ENCODE data around the gene CYB561A3.

The CYB561A3 gene

DNA sequence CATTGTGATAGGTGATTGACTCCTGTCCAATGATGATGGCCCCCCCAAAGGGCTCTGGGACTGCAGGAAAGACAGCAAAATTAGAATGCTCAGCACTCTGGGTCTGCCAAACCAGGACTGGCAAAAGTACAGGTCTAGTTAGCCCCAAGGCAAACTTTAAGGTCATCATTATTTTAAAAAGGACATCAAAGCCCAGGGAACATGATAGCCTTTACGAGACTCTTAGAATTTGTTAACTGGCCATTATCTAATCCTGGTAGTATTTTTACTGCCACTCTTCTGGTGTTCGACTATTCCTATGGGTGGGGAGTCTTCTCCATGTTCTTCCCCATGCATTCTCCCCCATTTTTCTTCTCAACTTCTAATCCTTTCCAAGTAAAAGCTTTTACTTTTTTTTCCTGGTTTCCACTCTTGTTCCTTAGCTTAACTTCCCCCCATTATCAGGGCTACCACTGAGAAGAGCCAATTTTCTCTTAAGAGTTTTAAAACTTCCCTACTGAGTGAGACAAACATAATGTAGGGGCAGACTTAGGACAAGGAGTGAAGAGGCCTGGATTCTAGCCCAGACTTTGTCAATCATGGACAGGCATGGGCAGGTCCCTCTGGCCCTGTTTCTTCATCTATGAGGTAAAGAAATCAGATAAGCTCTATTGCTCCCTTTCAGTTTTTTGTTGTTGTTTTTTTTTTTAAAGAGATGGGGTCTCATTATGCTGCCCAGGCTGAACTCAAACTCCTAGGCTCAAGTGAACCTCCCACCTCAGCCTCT lies 35.9 kb downstream of the CYB561A3 start:
- DNase-seq (ENCODE audit: low spot score) = no peak

GRCh38 chr11:61315260-61315659 lies 46.4 kb downstream of the CYB561A3 start:
- DNase-seq (ENCODE audit: low spot score) = no peak

DNA sequence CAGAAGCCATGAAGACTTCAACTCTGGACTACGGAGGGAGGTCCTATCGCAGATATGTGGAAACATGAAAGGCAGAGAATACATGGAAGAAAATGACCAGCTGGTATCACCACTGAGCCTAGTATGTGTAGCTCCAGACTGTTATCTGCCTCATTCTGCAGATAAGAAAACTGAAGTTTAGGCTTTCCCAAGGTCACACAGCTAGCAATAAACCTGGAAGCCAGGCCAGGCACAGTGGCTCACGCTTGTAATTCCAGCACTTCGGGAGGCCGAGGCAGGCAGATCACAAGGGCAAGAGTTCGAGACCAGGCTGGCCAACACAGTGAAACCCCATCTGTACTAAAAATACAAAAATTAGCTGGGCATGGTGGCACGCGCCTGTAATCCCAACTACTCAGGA lies 50.9 kb downstream of the CYB561A3 start:
- DNase-seq (ENCODE audit: low spot score) = no peak

- DNase-seq (ENCODE audit: low spot score) = no peak
These were observed 51.9 kb downstream of the CYB561A3 start for GRCh38 chr11:61309739-61310138.

DNA sequence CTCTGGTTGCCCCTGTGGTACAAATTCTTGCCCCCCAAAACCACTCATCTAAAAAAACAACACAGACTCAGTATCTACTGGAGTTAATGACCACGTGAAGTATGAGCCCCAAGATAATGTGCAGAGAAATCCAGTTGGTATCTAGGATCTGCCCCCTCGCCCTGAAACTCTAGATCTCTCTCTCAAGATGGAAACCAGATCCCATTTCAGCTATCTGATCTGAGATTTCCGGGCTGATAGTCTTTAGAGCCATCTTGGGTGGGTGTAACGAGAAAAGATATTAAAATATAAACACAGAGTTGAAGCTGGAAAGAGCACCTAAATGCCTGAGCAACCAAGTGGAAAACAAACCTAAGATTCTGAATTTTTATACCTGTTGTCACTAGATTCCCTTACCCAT lies 52.5 kb downstream of the CYB561A3 start:
- no peak for DNase-seq (ENCODE audit: low spot score)

- DNase-seq (ENCODE audit: low spot score) = no peak
These were observed 54.3 kb downstream of the CYB561A3 start for GRCh38 chr11:61307354-61307753.

DNA sequence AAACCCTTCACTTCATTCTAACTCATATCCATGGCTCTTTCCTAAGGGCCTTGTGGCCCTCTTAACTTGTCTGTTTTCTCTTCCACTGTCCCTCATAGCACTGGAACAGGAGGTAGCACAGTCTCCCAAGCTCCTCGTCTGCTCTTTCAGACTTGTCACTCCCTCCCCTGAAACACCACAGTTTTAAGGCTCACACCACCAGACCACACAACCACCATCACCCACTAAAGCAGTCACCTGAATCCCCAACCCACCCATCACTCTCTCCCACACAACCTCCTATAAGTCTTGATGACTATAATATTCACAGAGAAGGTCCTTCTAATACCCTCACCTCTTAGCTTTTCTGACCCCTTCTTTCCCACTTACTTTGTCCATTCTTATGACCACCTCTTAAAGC lies 55.5 kb downstream of the CYB561A3 start:
- DNase-seq (ENCODE audit: low spot score) = no peak

- no peak for DNase-seq (ENCODE audit: low spot score)
These were observed 56.3 kb downstream of the CYB561A3 start for GRCh38 chr11:61305417-61305816.

GRCh38 chr11:61303725-61304124 lies 58.0 kb downstream of the CYB561A3 start:
- no peak for DNase-seq (ENCODE audit: low spot score)

DNA sequence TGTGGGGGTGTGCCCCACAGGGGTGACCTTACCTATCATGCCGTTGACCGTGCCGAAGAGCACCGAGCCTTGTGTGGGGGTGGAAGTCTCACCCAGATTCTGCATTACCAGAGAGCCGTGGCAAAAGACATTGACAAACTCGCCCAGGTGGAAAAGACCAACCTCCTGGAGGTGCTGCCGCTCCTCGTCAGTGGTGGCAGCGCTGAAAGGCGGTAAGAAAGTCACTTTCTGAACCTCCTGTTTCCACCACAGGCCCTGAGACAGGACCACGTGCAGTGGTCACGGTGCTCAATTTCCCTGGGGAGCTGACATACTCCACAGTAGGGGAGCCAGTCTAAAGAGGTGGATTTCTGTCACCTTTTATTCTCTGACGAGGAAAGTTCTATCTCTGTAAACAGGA lies 59.1 kb downstream of the CYB561A3 start:
- DNase-seq (ENCODE audit: low spot score) = no peak
